HUDEP-2 (cell line): ENCODE results near the gene CADPS.

Experiments used
- DNase-seq, 76 experiments: peaks; one replicate each; lab custom pipeline; 2025; ENCODE audit not compliant: unreplicated experiment in 76 of 76; lab: John Stamatoyannopoulos, UW

Gene CADPS

GRCh38 chr3:62873761-62874710 is 1.2 kb downstream of the CADPS start:
- DNase-seq, result no peak

GRCh38 chr3:62873451-62873760 is 1.8 kb downstream of the CADPS start:
- DNase-seq, result no peak

- no peak for DNase-seq
These were observed 2.9 kb downstream of the CADPS start for GRCh38 chr3:62872318-62872717.

GRCh38 chr3:62870321-62870720 is 4.9 kb downstream of the CADPS start:
- DNase-seq, result no peak

GRCh38 chr3:62863648-62864047 is 11.6 kb downstream of the CADPS start:
- DNase-seq, result no peak

- DNase-seq, result no peak
These were observed 15.9 kb downstream of the CADPS start for GRCh38 chr3:62859203-62859791.

GRCh38 chr3:62845996-62846395 is 29.2 kb downstream of the CADPS start:
- DNase-seq, result no peak

GRCh38 chr3:62843508-62843907 is 31.7 kb downstream of the CADPS start:
- no peak for DNase-seq

GRCh38 chr3:62839748-62840147 is 35.5 kb downstream of the CADPS start:
- no peak for DNase-seq

- DNase-seq, result no peak
These were observed 38.0 kb downstream of the CADPS start for GRCh38 chr3:62837145-62837787.

GRCh38 chr3:62835554-62836236 is 39.5 kb downstream of the CADPS start:
- DNase-seq, result no peak

- peak in 2 of 76 experiments; percentile 0 to 1 for DNase-seq
These were observed 41.7 kb downstream of the CADPS start for GRCh38 chr3:62833538-62833937.

GRCh38 chr3:62832553-62832952 is 42.7 kb downstream of the CADPS start:
- no peak for DNase-seq

- DNase-seq, result no peak
These were observed 44.4 kb downstream of the CADPS start for GRCh38 chr3:62830727-62831322.

GRCh38 chr3:62827550-62827949 is 47.7 kb downstream of the CADPS start:
- DNase-seq, result no peak

GRCh38 chr3:62824965-62825592 is 50.1 kb downstream of the CADPS start:
- no peak for DNase-seq

- no peak for DNase-seq
These were observed 51.7 kb downstream of the CADPS start for GRCh38 chr3:62823461-62824050.

- no peak for DNase-seq
These were observed 52.3 kb downstream of the CADPS start for GRCh38 chr3:62822905-62823304.

- no peak for DNase-seq
These were observed 56.9 kb downstream of the CADPS start for GRCh38 chr3:62818347-62818746.

- DNase-seq, result no peak
These were observed 57.5 kb downstream of the CADPS start for GRCh38 chr3:62817678-62818077.
